ENCODE results near the gene RAB40A.

RAB40A gene

DNA sequence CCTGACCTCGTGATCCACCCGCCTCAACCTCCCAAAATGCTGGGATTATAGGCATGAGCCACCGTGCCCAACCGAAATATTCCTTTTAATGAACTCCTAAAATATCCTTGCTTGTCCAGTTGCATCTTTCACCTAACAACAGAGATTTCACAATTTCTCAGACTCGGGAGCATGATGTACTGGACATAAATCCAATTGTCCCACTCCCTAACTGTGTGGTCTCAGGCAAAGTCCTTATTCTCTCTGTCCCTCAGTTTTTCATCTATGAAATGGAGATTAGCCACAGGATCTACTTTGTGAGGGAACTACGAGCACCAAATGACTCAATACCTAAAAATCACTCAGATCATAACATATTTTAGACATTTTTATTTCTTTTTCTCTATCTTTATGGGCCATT is 9.3 kb downstream of the RAB40A start:
- Histone ChIP-seq H3K4me3 (ENCODE audit: insufficient read depth, low read length, poor library complexity, severe bottlenecking) (no peak overlapping the region), H3K4me2 (ENCODE audit: low read depth, low read length, poor library complexity, severe bottlenecking) (no peak overlapping the region), H3K9me2 (replicated peaks; ENCODE audit: insufficient read depth, low read length) (no peaks in the 10 kb centered on the region), H3K9ac (ENCODE audit: low read length) (no peak overlapping the region), H3K36me3 (ENCODE audit: low read length) (no peaks in the 10 kb centered on the region), H3K79me2 (ENCODE audit: insufficient read depth, low read length) (no peaks in the 10 kb centered on the region), H3K27me3 (ENCODE audit: low read length) (no peaks in the 10 kb centered on the region), H3F3A (ENCODE audit: insufficient read depth) (no peaks in the 10 kb centered on the region), H4K20me1 (ENCODE audit: low read depth, low read length) (no peaks in the 10 kb centered on the region), H3K9me3 (ENCODE audit: insufficient read depth, low read length) (no peaks in the 10 kb centered on the region), H2AFZ (ENCODE audit: low read depth, low read length, severe bottlenecking) (no peak overlapping the region), H3K27ac (ENCODE audit: low read depth, low read length) (no peak overlapping the region)
- TF ChIP-seq EZH2phosphoT487 (conservative IDR thresholded peaks at IDR 0.05; ENCODE audit: low read length) = no peak
- TF ChIP-seq, protein P1, sequence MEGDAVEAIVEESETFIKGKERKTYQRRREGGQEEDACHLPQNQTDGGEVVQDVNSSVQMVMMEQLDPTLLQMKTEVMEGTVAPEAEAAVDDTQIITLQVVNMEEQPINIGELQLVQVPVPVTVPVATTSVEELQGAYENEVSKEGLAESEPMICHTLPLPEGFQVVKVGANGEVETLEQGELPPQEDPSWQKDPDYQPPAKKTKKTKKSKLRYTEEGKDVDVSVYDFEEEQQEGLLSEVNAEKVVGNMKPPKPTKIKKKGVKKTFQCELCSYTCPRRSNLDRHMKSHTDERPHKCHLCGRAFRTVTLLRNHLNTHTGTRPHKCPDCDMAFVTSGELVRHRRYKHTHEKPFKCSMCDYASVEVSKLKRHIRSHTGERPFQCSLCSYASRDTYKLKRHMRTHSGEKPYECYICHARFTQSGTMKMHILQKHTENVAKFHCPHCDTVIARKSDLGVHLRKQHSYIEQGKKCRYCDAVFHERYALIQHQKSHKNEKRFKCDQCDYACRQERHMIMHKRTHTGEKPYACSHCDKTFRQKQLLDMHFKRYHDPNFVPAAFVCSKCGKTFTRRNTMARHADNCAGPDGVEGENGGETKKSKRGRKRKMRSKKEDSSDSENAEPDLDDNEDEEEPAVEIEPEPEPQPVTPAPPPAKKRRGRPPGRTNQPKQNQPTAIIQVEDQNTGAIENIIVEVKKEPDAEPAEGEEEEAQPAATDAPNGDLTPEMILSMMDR (IDR thresholded peaks at IDR 0.05; ENCODE audit: insufficient read depth, low read length, poor library complexity, severe bottlenecking) = no peak

DNA sequence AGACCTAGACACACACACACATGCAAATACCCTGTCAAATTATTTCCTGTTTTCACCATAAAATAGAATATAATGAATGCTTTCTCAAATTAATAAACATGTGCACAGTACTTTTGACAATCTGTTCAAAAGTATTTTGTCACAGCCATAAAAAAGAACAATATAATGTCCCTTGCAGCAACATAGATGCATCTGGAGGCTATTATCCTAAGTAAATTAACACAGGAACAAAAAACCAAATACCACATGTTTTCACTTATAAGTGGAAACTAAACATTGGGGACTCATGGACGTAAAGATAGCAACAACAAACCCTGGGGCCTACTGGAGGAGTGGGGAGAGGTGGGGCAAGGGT is 15.5 kb downstream of the RAB40A start:
- H3K36me3 ChIP-seq (ENCODE audit: low read length) = no peaks in the 10 kb centered on the region
- no peaks in the 10 kb centered on the region for H3K79me2 ChIP-seq (ENCODE audit: insufficient read depth, low read length)
- no peak overlapping the region for H3K27ac ChIP-seq (ENCODE audit: low read depth, low read length)
- H3F3A ChIP-seq (ENCODE audit: insufficient read depth) = no peaks in the 10 kb centered on the region
- H4K20me1 ChIP-seq (ENCODE audit: low read depth, low read length) = no peaks in the 10 kb centered on the region
- no peak overlapping the region for H3K4me3 ChIP-seq (ENCODE audit: insufficient read depth, low read length, poor library complexity, severe bottlenecking)
- H3K9me3 ChIP-seq (ENCODE audit: insufficient read depth, low read length) = no peaks in the 10 kb centered on the region
- no peak for TF ChIP-seq EZH2phosphoT487 (conservative IDR thresholded peaks at IDR 0.05; ENCODE audit: low read length)
- TF ChIP-seq, protein P1 (IDR thresholded peaks at IDR 0.05; ENCODE audit: insufficient read depth, low read length, poor library complexity, severe bottlenecking) = no peak
- no peak overlapping the region for H3K4me2 ChIP-seq (ENCODE audit: low read depth, low read length, poor library complexity, severe bottlenecking)
- H3K27me3 ChIP-seq (ENCODE audit: low read length) = no peaks in the 10 kb centered on the region
- H3K9me2 ChIP-seq (replicated peaks; ENCODE audit: insufficient read depth, low read length) = no peaks in the 10 kb centered on the region
- no peak overlapping the region for H3K9ac ChIP-seq (ENCODE audit: low read length)
- H2AFZ ChIP-seq (ENCODE audit: low read depth, low read length, severe bottlenecking) = no peak overlapping the region

DNA sequence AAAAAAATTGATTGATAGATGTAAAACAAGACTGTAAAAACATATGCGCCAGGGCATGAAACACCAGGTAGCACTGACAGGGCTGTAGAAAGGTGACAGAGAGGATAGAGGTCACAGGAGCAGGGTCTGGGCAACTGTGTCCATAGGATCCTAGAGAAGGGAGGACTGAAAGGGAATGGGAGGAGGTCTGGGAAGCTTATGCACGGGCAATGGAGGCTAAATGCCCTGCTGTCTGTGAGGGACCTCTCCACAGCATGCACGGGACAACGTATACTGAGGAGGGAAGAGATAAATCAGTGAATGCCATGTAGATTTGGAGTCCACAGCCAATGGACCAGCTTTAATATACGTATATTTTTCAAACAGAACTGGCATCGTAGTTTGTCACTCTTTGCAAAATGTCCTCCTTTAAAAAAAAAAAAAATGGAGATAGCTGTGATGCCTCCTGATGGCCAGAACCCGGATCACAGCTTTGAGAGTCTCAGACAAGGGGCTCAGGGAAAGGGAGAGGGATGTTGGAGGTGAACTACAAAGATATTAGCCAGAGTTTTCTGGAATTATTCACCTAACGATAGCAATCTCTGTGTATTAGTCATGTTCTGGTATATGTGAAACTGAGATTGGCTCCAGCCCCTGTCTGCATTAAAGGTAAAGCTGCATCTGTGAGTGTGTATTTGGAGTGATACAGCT is 16.0 kb downstream of the RAB40A start:
- Histone ChIP-seq H3F3A (ENCODE audit: insufficient read depth) (no peaks in the 10 kb centered on the region), H4K20me1 (ENCODE audit: low read depth, low read length) (no peaks in the 10 kb centered on the region), H3K4me2 (ENCODE audit: low read depth, low read length, poor library complexity, severe bottlenecking) (no peak overlapping the region), H3K9me3 (ENCODE audit: insufficient read depth, low read length) (no peaks in the 10 kb centered on the region), H3K9ac (ENCODE audit: low read length) (no peak overlapping the region), H2AFZ (ENCODE audit: low read depth, low read length, severe bottlenecking) (no peak overlapping the region), H3K4me3 (ENCODE audit: insufficient read depth, low read length, poor library complexity, severe bottlenecking) (no peak overlapping the region), H3K79me2 (ENCODE audit: insufficient read depth, low read length) (no peaks in the 10 kb centered on the region), H3K9me2 (replicated peaks; ENCODE audit: insufficient read depth, low read length) (no peaks in the 10 kb centered on the region), H3K27ac (ENCODE audit: low read depth, low read length) (no peak overlapping the region), H3K36me3 (ENCODE audit: low read length) (no peaks in the 10 kb centered on the region), H3K27me3 (ENCODE audit: low read length) (no peaks in the 10 kb centered on the region)
- TF ChIP-seq EZH2phosphoT487 (conservative IDR thresholded peaks at IDR 0.05; ENCODE audit: low read length) = no peak
- TF ChIP-seq, protein P1 (IDR thresholded peaks at IDR 0.05; ENCODE audit: insufficient read depth, low read length, poor library complexity, severe bottlenecking) = no peak
